ENCODE data around the gene FAM180B. TPM values are rescaled to one million over a fixed set of nuclear protein-coding genes. Genes with fewer than 3 reads are reported as not detected.
A peak's percentile ranks its signal among the peaks of the same experiment; 100 is the strongest.

The FAM180B gene
- total and polyA plus RNA-seq, 7 donors = 0.04 to 0.51 (median 0.15) TPM; not detected in 2

DNA sequence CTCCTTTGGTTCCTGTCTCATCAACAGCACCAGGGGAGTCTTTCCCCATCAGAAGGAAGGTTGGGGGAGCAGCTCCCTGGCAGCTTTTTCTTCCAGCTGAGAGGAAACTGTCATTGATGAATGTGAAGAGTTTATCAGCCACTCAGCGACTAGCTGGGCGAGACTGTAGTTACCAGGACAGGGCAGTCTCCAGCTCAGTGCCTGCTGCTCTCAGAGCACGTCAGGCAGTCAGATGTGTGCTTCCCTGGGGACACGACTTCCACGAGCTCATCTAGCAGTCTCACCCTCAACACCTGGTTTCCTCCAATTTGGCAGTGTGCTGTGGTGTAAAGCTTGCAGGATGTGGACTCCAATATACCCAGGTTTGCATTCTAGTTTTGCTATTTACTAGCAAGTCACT, 20.3 kb downstream of the FAM180B start:
- intact Hi-C loops (cut with DNase I) = no loop called here
- Histone ChIP-seq H3K9me3 (no peaks in the 10 kb centered on the region), H3K36me3 (ENCODE audit: insufficient read depth in 1 of 2, low read depth in 1 of 2) (peaks cover 0 to 41% of the 10 kb centered on the region in 2 donors), H3K27me3 (ENCODE audit: insufficient read depth in 3 of 3, low read length in 2 of 3) (no peaks in the 10 kb centered on the region), H3K4me1 (no peaks in the 10 kb centered on the region), H3K4me3 (no peak overlapping the region), H3K27ac (no peak overlapping the region)
- ATAC-seq (no peak), DNase-seq (no peak)
- TF ChIP-seq, protein P1, sequence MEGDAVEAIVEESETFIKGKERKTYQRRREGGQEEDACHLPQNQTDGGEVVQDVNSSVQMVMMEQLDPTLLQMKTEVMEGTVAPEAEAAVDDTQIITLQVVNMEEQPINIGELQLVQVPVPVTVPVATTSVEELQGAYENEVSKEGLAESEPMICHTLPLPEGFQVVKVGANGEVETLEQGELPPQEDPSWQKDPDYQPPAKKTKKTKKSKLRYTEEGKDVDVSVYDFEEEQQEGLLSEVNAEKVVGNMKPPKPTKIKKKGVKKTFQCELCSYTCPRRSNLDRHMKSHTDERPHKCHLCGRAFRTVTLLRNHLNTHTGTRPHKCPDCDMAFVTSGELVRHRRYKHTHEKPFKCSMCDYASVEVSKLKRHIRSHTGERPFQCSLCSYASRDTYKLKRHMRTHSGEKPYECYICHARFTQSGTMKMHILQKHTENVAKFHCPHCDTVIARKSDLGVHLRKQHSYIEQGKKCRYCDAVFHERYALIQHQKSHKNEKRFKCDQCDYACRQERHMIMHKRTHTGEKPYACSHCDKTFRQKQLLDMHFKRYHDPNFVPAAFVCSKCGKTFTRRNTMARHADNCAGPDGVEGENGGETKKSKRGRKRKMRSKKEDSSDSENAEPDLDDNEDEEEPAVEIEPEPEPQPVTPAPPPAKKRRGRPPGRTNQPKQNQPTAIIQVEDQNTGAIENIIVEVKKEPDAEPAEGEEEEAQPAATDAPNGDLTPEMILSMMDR (IDR thresholded peaks at IDR 0.05) = no peak
- WGBS, 3 donors = 44 to 52% (median 47%) methylated on average over 5 of the region's 5 CpGs

DNA sequence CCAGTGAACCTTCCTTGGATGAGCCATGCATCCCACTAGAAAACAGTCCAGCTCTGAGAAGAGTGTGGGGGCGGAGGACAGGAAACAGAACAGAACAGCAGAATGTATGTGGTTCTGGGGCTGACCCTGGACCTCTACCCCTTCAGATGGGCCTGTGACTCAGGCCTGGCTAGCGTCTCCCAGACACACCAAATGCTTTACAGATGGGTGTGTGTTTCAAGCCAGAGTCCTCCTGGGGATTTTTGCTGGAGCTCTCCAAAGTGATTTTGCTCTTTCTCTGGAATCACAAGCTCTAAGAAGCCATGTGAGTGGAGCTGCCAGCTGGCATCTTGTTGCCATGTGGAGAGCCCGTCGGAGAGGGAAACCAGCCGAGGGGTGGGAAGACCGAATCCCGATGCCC, 20.9 kb downstream of the FAM180B start:
- peak in 3 of 4 donors; percentile 40 to 48 (median 43) for ATAC-seq
- H3K36me3 ChIP-seq (ENCODE audit: insufficient read depth in 1 of 2, low read depth in 1 of 2) = peaks cover 0 to 42% of the 10 kb centered on the region in 2 donors
- 37 to 63% (median 50%) methylated on average over 7 of the region's 7 CpGs for WGBS, 3 donors
- TF ChIP-seq, protein P1 (IDR thresholded peaks at IDR 0.05) = no peak
- H3K9me3 ChIP-seq = no peaks in the 10 kb centered on the region
- H3K27me3 ChIP-seq (ENCODE audit: insufficient read depth in 3 of 3, low read length in 2 of 3) = no peaks in the 10 kb centered on the region
- intact Hi-C loops (cut with DNase I) = no loop called here
- peak; percentile 50 to 62 for DNase-seq
- H3K4me3 ChIP-seq = no peak overlapping the region
- no peaks in the 10 kb centered on the region for H3K4me1 ChIP-seq
- no peak overlapping the region for H3K27ac ChIP-seq

DNA sequence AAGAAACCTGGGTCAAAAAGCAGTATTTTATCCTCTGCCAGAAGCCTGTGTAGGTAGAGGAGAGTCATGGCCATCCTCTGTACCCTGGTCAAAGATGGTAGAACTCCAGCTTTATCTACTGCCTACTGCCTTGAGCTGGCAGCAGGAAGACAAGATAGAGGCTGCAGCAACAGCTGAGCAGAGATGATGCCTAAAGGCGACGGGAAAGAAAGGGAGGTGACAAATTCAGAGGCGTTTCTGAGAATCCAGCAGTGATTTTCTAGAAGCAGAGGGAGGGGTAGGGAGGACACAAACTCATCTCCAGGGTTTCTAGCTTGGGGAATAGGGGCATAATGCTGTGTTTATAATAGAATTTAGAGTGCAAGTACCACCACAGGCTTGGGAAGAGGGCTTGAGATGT, 23.2 kb downstream of the FAM180B start:
- H3K36me3 ChIP-seq (ENCODE audit: insufficient read depth in 1 of 2, low read depth in 1 of 2) = peaks cover 0 to 44% of the 10 kb centered on the region in 2 donors
- no peak overlapping the region for H3K27ac ChIP-seq
- TF ChIP-seq, protein P1 (IDR thresholded peaks at IDR 0.05) = no peak
- DNase-seq = no peak
- WGBS, 3 donors = 45 to 69% (median 52%) methylated on average over 3 of the region's 3 CpGs
- H3K9me3 ChIP-seq = no peaks in the 10 kb centered on the region
- H3K4me1 ChIP-seq = no peaks in the 10 kb centered on the region
- H3K27me3 ChIP-seq (ENCODE audit: insufficient read depth in 3 of 3, low read length in 2 of 3) = no peaks in the 10 kb centered on the region
- intact Hi-C loops (cut with DNase I) = no loop called here
- H3K4me3 ChIP-seq = no peak overlapping the region
- no peak for ATAC-seq

DNA sequence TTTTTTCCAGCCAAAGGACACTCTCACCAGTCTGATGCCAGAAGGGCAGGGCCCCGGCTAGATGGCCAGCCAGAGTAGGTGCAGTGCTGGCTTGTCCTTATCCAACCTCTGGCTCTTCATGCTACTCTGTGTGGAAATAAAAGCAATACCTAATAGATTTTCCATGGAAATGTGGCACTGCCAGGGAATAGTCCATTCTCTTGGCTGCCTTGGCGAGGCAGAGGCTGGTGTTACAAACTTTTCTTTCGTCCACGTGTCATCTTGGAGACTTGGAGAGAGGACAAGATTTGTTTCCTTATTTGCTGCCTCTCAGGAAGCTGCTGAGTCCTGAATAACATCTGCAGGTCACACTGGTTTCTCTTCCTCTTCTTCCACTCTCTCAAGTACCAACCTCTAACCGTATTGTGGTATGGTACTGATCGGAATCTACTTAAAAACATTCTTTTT, 24.9 kb downstream of the FAM180B start:
- Histone ChIP-seq H3K27ac (no peak overlapping the region), H3K36me3 (ENCODE audit: insufficient read depth in 1 of 2, low read depth in 1 of 2) (peaks cover 0 to 48% of the 10 kb centered on the region in 2 donors), H3K27me3 (ENCODE audit: insufficient read depth in 3 of 3, low read length in 2 of 3) (no peaks in the 10 kb centered on the region), H3K4me3 (no peak overlapping the region), H3K9me3 (no peaks in the 10 kb centered on the region), H3K4me1 (no peaks in the 10 kb centered on the region)
- peak in 3 of 4 donors; percentile 32 to 46 (median 45) for ATAC-seq
- TF ChIP-seq, protein P1 (IDR thresholded peaks at IDR 0.05) = no peak
- no peak for DNase-seq
- WGBS, 3 donors = 19 to 28% (median 25%) methylated on average over 6 of the region's 6 CpGs
- intact Hi-C loops (cut with DNase I) = no loop called here

DNA sequence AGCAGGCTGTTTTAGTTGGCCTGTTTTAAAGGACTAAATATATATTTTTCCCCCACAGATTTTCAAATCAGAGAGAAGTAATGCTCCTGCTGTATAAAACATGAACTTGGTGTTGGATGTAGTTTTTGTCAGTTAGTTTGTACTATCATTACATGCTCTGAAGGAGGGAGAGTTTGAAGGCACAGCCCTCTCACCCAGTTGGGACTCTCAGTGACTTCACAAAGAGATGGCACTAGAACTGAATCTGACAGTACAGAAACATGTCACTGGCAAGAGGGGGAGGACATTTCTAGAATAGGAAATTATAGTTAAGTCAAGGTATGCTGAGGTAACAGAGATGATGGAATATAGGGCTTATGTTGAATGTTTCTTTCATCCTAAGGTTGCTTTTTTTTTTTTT, 28.8 kb downstream of the FAM180B start:
- Histone ChIP-seq H3K36me3 (ENCODE audit: insufficient read depth in 1 of 2, low read depth in 1 of 2) (peaks cover 5 to 67% of the 10 kb centered on the region in 2 donors), H3K4me3 (no peak overlapping the region), H3K9me3 (no peaks in the 10 kb centered on the region), H3K4me1 (no peaks in the 10 kb centered on the region), H3K27ac (no peak overlapping the region), H3K27me3 (ENCODE audit: insufficient read depth in 3 of 3, low read length in 2 of 3) (no peaks in the 10 kb centered on the region)
- intact Hi-C loops (cut with DNase I) = no loop called here
- ATAC-seq (no peak), DNase-seq (no peak)
- TF ChIP-seq, protein P1 (IDR thresholded peaks at IDR 0.05) = no peak
